ENCODE results near the gene RAI1. TPM values are rescaled to one million over a fixed set of nuclear protein-coding genes. Genes with fewer than 3 reads are reported as not detected.
A peak's percentile ranks its signal among the peaks of the same experiment; 100 is the strongest.

Gene RAI1
- total RNA-seq, 4 donors from 2014 or later, result 20.3 to 46.1 (median 30.4) TPM

- H3K4me1 ChIP-seq, result peaks cover 71% of the 10 kb centered on the region
- WGBS, result 1% methylated on average over 74 of the region's 103 CpGs
- no peak for DNase-seq (ENCODE audit: low spot score in 2 of 2)
- H3K36me3 ChIP-seq, result no peaks in the 10 kb centered on the region
- TF ChIP-seq POLR2AphosphoS5 (IDR thresholded peaks at IDR 0.05) (no peak), CTCF (IDR thresholded peaks at IDR 0.05) (no peak), EP300 (IDR thresholded peaks at IDR 0.05) (no peak), POLR2A (IDR thresholded peaks at IDR 0.05) (no peak)
- no peaks in the 10 kb centered on the region for H3K9me3 ChIP-seq
- H3K27me3 ChIP-seq, result no peaks in the 10 kb centered on the region
- H3K4me3 ChIP-seq, result peak overlapping the region; percentile 47
- peak overlapping the region; percentile 12 for H3K27ac ChIP-seq
Observed at GRCh38 chr17:17723354-17724261, 42.4 kb downstream of the RAI1 start.

- no peaks in the 10 kb centered on the region for H3K27me3 ChIP-seq
- TF ChIP-seq POLR2AphosphoS5 (IDR thresholded peaks at IDR 0.05), result no peak
- no peak for TF ChIP-seq POLR2A (IDR thresholded peaks at IDR 0.05)
- no peak for TF ChIP-seq CTCF (IDR thresholded peaks at IDR 0.05)
- TF ChIP-seq EP300 (IDR thresholded peaks at IDR 0.05), result no peak
- H3K9me3 ChIP-seq, result no peaks in the 10 kb centered on the region
- 6% methylated on average over 16 of the region's 53 CpGs for WGBS
- no peaks in the 10 kb centered on the region for H3K36me3 ChIP-seq
- H3K4me3 ChIP-seq, result peak overlapping the region; percentile 47
- peak overlapping the region; percentile 12 for H3K27ac ChIP-seq
- no peak for DNase-seq (ENCODE audit: low spot score in 2 of 2)
- H3K4me1 ChIP-seq, result peaks cover 80% of the 10 kb centered on the region
Observed at GRCh38 chr17:17724307-17725010, 43.2 kb downstream of the RAI1 start.

GRCh38 chr17:17725011-17725751 lies 43.9 kb downstream of the RAI1 start:
- no peak for DNase-seq (ENCODE audit: low spot score in 2 of 2)
- Histone ChIP-seq H3K27ac (no peak overlapping the region), H3K4me3 (peak overlapping the region; percentile 47), H3K9me3 (no peaks in the 10 kb centered on the region), H3K36me3 (no peaks in the 10 kb centered on the region), H3K4me1 (peaks cover 81% of the 10 kb centered on the region), H3K27me3 (no peaks in the 10 kb centered on the region)
- 35% methylated on average over 28 of the region's 36 CpGs for WGBS
- TF ChIP-seq POLR2AphosphoS5 (IDR thresholded peaks at IDR 0.05) (no peak), CTCF (IDR thresholded peaks at IDR 0.05) (no peak), POLR2A (IDR thresholded peaks at IDR 0.05) (no peak), EP300 (IDR thresholded peaks at IDR 0.05) (no peak)

- Histone ChIP-seq H3K27me3 (no peaks in the 10 kb centered on the region), H3K9me3 (no peaks in the 10 kb centered on the region), H3K4me3 (no peak overlapping the region), H3K27ac (no peak overlapping the region), H3K36me3 (no peaks in the 10 kb centered on the region), H3K4me1 (peaks cover 81% of the 10 kb centered on the region)
- WGBS, result 76% methylated on average over 7 of the region's 7 CpGs
- no peak for DNase-seq (ENCODE audit: low spot score in 2 of 2)
- TF ChIP-seq POLR2AphosphoS5 (IDR thresholded peaks at IDR 0.05) (no peak), CTCF (IDR thresholded peaks at IDR 0.05) (no peak)
Observed at GRCh38 chr17:17725752-17726457, 44.6 kb downstream of the RAI1 start.

Data from suprapubic skin (tissue), 4 donors.